NCI-H128 (cell line): ENCODE measurements around the gene ANKRD33.

ENCODE experiments used
- DNase-seq: peaks from one replicate; lab custom pipeline; 2025; ENCODE audit not compliant: unreplicated experiment; lab: John Stamatoyannopoulos, UW

Gene ANKRD33

DNA sequence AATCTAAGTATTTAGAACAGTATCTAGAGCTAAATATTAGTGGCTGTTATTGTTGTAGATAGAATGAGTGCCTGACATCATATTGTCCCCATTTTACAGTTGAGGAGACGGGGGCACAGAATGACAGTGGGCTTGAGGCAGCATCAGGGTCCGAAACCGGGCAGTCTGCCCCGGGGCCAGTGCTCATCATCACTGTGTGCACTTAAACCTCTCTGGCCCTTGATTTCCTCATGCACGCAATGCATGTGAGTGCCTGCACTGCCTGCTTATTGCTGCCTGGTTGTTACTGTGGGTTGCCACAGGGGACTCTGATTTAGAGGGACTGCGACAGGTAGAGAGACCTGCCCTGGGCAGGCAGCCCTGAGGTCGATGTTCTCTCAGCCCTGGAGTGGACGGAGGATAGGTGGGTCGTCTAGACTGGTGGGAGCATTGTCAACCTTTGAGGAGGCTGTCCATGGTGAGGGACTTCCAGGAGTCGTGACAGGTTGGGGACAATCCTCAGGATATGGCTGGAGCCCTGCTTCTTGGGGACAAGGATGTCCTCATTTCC, 29.2 kb downstream of the ANKRD33 start:
- no peak for DNase-seq

- no peak for DNase-seq
Observed at GRCh38 chr12:51917746-51918453, 30.0 kb downstream of the ANKRD33 start.

DNA sequence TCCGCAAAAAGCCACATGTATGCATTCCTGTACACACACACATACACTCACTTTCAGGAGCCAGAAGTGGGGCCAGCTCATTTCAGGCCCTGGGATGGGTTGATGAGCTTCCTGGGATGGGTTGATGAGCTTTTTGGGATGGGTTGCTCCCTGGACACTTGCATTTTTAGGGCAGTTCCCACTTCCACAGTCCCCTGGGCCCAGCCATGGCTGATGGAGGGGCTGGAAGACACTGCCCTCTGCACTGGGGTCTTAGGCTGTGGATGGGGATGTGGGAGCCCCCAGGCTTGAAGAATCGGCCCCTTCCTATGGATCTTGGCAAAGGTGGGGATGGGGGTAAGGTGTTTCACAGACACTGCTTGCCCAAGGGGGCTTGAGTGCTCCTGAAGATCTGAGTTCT, 32.1 kb downstream of the ANKRD33 start:
- no peak for DNase-seq

DNA sequence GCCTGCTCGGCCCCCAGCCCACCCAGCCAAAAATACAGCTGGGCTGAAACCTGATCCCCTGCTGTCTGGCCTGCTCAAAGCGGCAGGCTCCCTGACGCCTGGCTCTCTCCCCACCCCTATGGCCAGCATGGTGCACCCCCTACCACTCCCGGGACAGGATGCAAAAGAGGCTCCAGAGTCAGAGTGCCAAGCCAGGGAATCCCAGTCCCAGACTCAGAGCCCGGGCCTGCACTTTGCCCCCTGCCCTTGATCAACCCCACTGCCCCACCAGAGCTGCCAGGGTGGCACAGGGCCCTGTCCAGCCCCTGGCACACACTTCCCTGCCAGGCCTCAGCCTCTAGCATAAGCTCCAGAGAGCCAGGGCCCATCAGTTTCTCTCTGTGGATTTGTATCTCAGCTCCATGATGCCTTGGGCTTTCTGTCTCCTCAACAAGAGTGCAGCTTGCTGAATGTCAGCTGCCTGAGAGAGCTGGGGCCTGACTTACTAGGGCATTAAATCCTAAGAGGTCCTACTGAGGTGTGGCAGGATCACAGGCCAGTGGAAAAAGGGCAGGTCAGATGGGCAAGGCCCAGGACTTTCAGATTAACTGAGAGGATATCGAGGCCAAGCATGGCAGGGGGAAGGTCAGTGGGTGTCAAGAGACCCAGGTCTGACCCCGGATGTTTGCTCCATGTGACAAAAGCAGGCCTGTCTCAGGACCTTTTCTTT, 33.3 kb downstream of the ANKRD33 start:
- DNase-seq: no peak

DNA sequence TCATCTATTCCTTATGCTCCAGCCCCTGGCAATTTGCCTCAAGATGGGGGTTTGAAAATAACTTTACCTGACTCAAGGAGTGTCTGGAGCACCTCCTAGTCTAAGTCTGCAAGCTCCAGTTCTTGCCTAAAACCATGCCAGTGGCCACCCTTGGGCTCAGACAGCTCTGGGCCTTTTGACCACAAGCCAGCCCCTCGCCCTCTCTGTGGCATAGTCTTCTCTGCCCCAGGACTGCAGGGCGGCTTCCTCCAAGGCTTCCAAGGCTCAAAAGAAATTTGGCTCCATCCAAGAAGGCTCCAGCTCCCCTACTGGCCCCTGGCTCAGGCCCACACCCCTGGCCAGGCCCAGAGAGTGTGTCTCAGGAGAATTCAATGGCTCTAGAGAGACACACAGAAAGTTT, 34.2 kb downstream of the ANKRD33 start:
- no peak for DNase-seq

- no peak for DNase-seq
Observed at GRCh38 chr12:51922762-51923505, 35.0 kb downstream of the ANKRD33 start.

DNA sequence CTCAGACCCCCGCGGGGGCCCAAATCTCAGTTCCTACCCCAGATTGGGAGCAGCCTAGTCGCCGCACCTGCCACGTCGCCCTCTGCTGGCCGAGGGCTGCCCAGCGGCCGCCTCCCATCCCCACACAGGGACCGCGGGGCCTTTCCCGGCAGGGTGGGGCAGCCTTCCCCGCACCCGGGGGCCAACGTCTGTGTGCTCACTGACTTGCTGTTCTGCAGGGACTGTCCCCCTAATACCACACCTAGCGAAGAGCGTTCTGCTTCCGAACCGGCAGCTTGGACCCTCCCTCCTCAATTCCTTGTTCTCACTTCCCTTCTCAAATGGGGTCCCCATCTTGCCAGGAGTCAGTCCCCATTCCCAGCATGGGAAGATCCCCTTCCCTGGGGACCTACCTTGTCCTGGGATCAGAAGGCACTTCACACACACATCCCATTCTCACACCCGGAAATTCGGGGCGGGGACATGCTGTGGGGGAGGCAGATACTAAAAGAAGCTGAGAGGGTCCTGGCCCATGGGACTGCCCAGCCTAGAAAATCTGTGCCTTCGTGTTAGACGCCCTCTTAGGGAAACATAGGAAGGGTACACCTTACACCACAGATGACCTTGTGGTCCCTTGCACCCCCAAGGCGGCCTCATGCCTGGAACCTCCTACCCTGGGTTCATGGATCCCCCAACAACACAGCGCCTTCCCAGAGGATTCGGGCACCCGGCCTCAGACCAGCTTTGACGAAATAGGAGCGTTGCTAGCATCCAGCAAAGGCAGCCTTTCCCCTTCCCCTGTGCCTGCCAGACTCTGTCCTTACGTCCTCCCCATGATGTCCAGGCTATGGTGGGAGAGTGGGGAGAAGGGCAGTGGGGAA, 35.8 kb downstream of the ANKRD33 start:
- no peak for DNase-seq

GRCh38 chr12:51924551-51925319, 36.8 kb downstream of the ANKRD33 start:
- DNase-seq: no peak

DNA sequence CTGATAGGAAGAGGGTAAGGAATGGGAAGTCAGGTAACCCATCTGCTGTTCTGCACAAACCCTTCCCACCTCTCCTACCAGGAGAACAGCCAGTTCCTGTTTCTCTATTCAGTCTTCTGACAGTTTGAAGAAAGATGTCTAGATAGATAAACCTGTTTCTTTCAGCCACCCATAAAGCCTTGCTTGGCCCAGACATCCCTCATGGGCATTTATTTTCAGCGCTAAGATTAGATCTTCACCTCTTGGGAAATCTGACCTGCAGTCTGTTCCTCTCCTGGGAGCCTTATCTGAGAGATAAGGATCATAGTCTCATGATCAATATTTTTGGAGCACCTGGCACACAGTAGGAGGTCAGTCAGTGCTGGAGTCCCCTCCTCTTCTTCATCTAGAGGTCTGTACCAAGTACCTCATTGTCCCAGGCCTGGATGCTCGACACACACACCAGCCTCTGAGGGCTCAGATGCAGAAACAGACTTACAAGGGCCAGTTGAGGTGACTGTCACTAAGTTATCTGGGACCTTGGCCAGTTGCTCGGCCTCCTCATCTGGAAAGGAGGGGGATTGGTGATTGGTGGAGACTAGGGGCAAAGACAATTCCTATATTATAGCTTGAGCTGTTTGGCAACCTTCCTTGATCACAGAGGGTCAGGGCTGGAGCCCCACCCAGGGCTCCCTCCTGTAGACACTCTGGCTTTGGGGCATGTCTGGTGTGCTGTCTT, 37.6 kb downstream of the ANKRD33 start:
- DNase-seq: no peak

DNA sequence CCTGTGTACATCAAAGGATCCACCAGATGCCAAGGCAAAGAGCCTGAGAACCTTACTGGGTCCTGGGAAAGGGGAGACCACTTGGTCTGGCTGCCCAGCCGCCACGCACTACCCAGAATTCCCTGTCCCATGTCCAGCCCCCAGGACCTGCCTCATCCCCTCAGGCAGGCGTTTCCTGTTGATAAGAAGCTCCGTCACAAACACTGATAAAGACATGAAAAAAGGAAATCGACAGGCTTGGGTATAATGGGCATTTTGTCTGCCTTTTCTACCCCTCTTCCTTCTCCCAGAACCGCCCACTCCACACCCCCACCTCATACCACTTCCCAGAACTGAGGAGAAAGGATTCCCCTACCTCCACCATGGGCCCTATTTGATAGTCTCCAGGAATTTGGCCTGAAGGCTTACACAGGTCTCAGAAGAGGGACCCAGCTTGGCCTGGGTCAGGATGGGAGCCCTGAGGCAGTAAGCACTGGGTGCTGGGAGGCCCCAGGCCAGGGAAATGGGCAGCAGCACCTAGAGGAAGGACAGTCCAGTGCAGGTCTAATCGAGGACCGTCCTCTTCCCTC, 38.2 kb downstream of the ANKRD33 start:
- no peak for DNase-seq

DNA sequence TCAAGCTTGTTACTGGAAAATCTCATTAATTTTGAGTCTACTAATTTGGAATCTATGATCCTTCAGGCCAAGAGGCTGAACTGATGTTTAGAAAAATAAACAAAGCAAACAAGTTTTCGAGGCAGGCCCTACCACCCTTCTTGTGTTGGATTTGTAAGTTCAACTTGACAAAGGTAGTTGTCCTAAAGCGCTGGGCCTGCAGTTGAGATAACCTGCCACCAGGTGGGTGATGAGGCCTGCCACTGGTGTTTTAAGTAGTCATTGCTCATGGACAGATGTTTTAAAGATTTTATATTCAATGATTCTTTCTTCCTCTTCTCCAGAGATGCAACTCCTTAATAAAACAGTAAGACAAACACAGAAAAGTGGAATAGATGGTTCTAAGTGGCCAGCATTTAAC, 38.8 kb downstream of the ANKRD33 start:
- DNase-seq: no peak

GRCh38 chr12:51932218-51933076, 44.5 kb downstream of the ANKRD33 start:
- no peak for DNase-seq

GRCh38 chr12:51934080-51934479, 46.2 kb downstream of the ANKRD33 start:
- no peak for DNase-seq

GRCh38 chr12:51937926-51938325, 50.0 kb downstream of the ANKRD33 start:
- no peak for DNase-seq

DNA sequence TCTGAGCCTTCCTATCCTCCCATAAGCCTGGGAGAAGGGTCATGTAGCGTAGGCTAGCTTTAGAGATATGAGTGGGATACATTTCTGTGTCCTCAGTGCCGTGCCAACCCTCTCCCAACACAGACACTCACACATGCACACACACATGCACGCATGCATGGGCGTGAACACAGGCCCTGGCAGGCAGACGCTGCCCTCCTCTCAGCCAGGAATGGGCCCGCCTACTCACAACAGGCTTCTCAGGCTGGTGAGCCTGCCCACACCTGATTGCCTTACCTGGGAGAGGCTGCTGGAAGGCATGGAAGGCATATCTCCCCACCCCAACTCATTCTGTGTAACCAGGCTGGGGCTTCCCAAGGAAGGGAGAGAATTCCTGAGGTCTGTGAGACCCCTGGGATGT, 50.8 kb downstream of the ANKRD33 start:
- DNase-seq: no peak

DNA sequence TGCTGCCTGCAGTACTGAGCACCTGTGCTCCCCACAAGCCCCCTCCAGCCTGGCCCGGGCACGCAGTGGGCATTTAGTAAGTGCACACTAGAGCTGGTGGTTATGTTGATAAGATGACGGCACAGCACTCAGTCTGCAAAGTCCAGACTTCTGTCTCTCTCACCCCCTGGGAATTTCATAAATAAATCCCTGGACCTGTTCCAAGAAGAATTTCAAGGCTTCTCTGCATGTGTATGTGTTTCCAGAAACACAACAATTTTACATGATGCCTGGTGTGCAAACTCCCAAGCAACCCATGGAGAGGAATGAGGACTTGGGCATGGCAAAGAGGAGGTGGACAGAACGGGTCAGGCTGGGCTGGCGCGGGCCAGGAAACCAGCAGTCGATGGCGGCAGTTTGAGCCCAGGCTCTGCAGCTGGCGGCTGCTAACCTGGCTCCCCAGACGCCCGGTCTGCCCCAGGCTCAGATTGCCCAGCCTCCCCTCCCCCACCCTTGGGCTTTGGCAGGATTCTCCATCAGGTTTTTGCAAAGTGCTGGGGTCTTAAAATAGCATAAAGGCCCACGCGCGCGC, 53.2 kb downstream of the ANKRD33 start:
- peak; percentile 64 for DNase-seq
